NCI-H524 treated with DMSO at 0.1 percent for 48 hours (cell line): ENCODE data around the gene EFCAB11.
A peak's percentile ranks its signal among the peaks of the same experiment; 100 is the strongest.

Source experiments
- DNase-seq: peaks from one replicate; lab custom pipeline; 2025; lab: John Stamatoyannopoulos, UW

Gene EFCAB11

GRCh38 chr14:89954070-89955021, at the start of gene EFCAB11:
TSS of gene EFCAB11 (minus strand) at chr14:89954730. CDS start at chr14:89954660, 70 bp downstream.
- DNase-seq, result peak; percentile 99

GRCh38 chr14:90003526-90004307, 49.2 kb upstream of the EFCAB11 start:
- no peak for DNase-seq

- no peak for DNase-seq
Measured at GRCh38 chr14:90000935-90001334, 46.4 kb upstream of the EFCAB11 start.

- DNase-seq, result no peak
Measured at GRCh38 chr14:89996963-89997362, 42.4 kb upstream of the EFCAB11 start.

GRCh38 chr14:89992273-89992672, 37.7 kb upstream of the EFCAB11 start:
- no peak for DNase-seq

GRCh38 chr14:89990623-89991275, 36.2 kb upstream of the EFCAB11 start:
- no peak for DNase-seq

GRCh38 chr14:89990218-89990617, 35.7 kb upstream of the EFCAB11 start:
- no peak for DNase-seq

- no peak for DNase-seq
Measured at GRCh38 chr14:89988787-89989186, 34.3 kb upstream of the EFCAB11 start.

GRCh38 chr14:89987161-89987475, 32.6 kb upstream of the EFCAB11 start:
- DNase-seq, result no peak

GRCh38 chr14:89986462-89987160, 32.1 kb upstream of the EFCAB11 start:
- DNase-seq, result no peak

GRCh38 chr14:89983375-89983774, 28.8 kb upstream of the EFCAB11 start:
- no peak for DNase-seq

- no peak for DNase-seq
Measured at GRCh38 chr14:89978656-89979055, 24.1 kb upstream of the EFCAB11 start.

- no peak for DNase-seq
Measured at GRCh38 chr14:89977668-89978067, 23.1 kb upstream of the EFCAB11 start.

- DNase-seq, result no peak
Measured at GRCh38 chr14:89973234-89973823, 18.8 kb upstream of the EFCAB11 start.

- no peak for DNase-seq
Measured at GRCh38 chr14:89965839-89966238, 11.3 kb upstream of the EFCAB11 start.

GRCh38 chr14:89963288-89963978, 8.9 kb upstream of the EFCAB11 start:
- no peak for DNase-seq

- DNase-seq, result no peak
Measured at GRCh38 chr14:89960914-89961313, 6.4 kb upstream of the EFCAB11 start.

- DNase-seq, result no peak
Measured at GRCh38 chr14:89959853-89960445, 5.4 kb upstream of the EFCAB11 start.

GRCh38 chr14:89958966-89959365, 4.4 kb upstream of the EFCAB11 start:
- no peak for DNase-seq

- DNase-seq, result no peak
Measured at GRCh38 chr14:89957791-89958190, 3.3 kb upstream of the EFCAB11 start.

- DNase-seq, result no peak
Measured at GRCh38 chr14:89957376-89957775, 2.8 kb upstream of the EFCAB11 start.
